GM12875 (cell line): ENCODE data around the gene ASCC1.

ENCODE experiments used
- H3K4me3 ChIP-seq: one replicate; pipeline ENCODE4 v1.5.1; 2011; ENCODE audit warnings: low read depth, low read length, control low read depth
- TF ChIP-seq, protein P1 (sequence below): IDR thresholded peaks from 2 replicates; pipeline ENCODE4 v1.5.1; 2011; ENCODE audit warnings: low read depth, mild to moderate bottlenecking, control low read depth, inconsistent platforms, low read length, moderate library complexity, borderline replicate concordance; ENCODE audit not compliant: insufficient read depth

Gene ASCC1

DNA sequence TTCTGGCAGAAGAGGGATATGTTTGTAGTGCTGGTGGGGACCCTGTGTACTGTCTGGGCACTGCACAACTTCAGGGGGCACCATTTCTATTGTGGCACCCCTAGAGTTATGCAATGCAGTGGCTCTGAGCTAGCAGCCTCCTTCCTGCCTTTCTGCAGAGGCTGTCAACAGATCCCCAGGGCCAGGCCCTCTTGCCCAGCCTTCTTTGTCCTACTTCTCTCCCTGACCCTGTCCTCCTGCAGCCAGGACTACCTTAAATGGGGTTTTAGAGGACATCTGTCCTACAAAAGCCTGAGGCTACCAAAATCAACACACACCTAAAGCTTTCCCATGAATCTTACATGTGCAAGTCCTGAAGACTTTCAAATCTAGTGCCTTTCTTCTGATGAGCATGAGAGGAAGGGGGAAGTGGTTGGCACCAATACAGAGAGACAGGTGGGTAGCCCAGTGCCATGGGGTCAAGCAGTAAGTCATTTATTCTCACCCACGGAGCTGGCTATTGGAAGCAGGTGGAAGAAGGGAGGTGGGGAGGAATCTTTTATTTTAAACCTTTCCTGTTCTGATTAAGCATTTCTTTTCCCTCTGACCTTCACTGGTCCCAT, 130.1 kb downstream of the ASCC1 start:
- no peak overlapping the region for H3K4me3 ChIP-seq
- TF ChIP-seq, protein P1, sequence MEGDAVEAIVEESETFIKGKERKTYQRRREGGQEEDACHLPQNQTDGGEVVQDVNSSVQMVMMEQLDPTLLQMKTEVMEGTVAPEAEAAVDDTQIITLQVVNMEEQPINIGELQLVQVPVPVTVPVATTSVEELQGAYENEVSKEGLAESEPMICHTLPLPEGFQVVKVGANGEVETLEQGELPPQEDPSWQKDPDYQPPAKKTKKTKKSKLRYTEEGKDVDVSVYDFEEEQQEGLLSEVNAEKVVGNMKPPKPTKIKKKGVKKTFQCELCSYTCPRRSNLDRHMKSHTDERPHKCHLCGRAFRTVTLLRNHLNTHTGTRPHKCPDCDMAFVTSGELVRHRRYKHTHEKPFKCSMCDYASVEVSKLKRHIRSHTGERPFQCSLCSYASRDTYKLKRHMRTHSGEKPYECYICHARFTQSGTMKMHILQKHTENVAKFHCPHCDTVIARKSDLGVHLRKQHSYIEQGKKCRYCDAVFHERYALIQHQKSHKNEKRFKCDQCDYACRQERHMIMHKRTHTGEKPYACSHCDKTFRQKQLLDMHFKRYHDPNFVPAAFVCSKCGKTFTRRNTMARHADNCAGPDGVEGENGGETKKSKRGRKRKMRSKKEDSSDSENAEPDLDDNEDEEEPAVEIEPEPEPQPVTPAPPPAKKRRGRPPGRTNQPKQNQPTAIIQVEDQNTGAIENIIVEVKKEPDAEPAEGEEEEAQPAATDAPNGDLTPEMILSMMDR, result no peak

DNA sequence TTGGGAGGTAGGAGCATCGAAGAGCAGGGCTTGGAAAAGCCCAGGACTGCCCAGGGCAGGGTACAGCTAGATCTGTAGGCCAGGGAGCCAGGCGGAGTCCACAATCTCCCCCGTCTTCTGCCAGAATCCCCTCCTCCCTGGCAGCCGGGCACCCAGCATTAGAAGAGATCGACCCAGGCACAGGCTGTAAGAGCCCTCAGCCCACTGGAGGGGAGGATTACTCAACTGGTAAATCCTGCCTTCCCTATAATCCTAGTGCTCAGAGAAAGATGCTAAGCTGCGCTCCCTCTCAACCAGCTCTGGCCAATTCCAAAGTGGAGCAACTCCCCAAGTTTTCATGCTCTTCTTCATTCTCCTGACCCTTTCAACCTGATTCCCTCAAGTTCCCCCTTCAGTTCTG, 130.9 kb downstream of the ASCC1 start:
- H3K4me3 ChIP-seq, result no peak overlapping the region
- TF ChIP-seq, protein P1, result no peak

DNA sequence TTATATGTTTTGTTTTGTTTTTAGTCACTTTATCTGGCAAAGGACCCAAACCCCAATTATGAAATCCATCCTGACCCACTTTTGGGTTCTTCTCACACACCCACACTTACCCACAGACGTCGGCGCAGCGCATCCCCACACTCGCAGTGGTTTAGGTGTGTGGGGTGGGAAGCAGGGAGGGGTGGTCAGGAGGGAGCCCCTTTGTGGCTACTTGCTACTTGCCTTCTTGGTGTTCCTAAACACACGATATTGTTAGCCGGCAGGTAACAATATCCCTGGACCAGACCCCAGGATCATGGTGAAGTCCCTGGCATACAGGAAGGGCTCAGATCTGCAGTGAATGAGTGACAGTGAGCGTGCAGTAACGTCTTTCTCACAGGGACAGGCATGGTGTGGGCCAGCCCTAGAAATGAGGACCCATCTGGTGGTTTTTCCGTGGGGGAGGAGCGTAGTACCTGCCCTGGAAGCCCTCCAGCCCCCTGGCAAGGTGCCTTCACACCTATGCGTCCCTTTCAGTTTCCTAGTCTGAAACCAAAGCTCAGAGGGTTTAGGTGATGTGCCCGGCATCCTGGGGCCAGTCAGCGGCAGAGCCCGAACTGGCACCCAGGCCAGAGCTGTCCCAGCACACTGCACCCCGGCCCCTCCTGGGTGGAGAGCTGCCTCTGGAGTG, 132.2 kb downstream of the ASCC1 start:
- TF ChIP-seq, protein P1, result no peak
- no peak overlapping the region for H3K4me3 ChIP-seq

DNA sequence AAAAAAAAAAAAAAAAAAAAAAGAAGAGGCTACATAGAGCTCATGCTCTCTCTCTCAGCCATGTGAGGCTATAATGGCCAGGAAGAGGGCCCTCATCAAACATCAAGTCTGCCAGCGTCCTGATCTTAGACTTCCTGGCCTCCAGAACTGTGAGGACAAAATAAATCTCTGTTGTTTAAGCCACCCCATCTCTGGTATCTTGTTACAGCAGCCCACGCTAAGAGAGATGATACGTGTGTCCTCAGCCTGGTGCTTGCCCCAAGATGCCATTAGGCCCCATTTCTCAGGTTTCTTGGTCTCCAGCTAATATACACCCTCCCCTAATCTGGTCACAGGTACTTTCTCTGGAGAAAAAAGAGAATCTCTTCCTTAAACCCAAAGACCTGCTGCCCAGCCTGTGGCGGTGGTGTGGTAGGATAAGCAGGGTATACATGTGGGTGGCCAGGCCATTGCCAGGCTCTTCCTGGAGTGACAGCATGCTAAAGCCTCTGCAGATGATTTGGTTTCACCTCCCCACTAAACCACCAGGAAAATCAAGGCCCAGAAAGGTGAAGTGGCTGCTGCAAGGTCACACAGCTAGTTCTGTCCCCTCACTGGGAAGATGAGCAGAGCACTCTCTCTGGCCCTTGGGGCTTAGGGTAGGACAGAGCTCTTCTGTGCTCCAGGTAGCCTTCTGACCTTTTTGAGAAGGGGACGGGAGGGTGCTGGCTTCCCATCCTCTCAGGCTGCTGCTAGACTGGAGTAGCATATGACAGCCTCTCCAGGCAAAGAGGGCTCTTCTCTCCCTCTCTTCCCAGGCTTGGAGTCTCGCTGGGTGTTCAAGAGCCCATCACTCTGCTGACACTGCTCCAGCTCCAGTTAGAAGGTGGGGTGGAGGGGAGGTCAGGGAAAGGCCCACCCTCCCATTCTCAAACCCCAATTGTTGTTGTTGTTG, 133.0 kb downstream of the ASCC1 start:
- H3K4me3 ChIP-seq, result no peak overlapping the region
- TF ChIP-seq, protein P1, result no peak

DNA sequence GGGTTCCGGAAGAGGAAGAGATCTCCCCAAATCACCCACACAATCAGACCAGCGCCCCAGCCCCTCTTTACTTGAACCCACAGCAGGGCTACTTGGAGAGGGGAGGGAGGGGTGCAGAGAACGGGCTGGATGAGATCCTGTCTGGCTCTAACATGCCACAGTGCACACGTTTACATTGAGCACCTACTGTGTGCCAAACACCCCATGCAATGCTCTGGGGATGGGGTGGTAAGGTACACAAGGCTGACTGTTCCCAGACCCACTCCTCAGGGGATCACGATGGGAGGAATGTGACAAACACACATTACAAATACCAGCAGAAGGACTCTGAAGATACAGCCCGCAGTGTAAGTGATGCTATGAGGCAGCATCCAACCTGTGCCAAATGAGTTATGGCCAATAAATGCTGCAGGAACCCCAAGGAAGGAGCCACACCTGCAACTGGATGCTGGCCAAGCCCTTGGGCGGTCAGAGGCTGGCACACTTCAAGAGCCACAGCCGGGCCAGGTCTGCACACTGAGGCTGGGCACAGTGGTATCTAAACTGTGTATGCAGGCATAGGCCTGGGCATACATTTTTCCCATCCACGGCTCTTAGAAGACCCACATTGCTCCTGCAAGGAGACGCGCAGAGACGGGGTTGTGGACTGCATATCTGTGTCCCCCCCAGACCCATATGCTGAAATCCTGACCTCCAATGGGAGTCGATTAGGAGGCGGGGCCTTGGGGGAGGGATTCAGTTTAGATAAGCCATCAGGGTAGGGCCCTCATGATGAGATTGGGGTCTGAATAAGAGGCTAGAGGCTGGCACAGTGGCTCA, 134.1 kb downstream of the ASCC1 start:
- H3K4me3 ChIP-seq, result no peak overlapping the region
- TF ChIP-seq, protein P1, result no peak

DNA sequence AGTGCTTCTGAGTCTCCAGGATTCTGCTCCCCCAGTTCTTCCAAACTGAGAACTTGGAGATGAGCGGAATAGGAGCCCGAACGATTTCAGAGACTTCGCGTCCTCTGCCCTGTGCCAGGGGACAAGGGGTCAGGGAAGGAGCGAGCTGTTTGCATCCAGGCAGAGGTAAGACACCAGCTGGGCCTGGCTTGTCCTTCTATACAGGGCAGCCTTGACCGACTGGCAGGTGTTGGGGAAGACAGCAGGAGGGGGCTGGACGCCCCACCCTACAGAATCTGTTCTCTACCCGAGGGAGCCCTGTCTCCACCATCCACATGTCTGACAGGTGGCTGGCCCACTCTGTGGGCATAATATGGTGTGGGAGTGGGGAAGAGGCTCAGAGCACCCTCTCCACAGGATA, 134.9 kb downstream of the ASCC1 start:
- H3K4me3 ChIP-seq, result no peak overlapping the region
- TF ChIP-seq, protein P1, result no peak
